ENCODE data around the gene SCAI. TPM values are rescaled to one million over a fixed set of nuclear protein-coding genes. Genes with fewer than 3 reads are reported as not detected.

SCAI gene
- total and polyA plus RNA-seq, 9 of the 15 experiments (the other 6 are each of a cell fraction or from before 2014, with no cell fraction given) = 0.70 to 12.4 (median 4.2) TPM

GRCh38 chr9:124969401-124969800 is 173.9 kb downstream of the SCAI start (continued):
- TF ChIP-seq ZNF277 (CRISPR knock-in tag; IDR thresholded peaks at IDR 0.05; ENCODE audit: borderline replicate concordance) (no peak), TCF7 (IDR thresholded peaks at IDR 0.05; ENCODE audit: borderline replicate concordance) (no peak), RFX1 (IDR thresholded peaks at IDR 0.05) (no peak)

GRCh38 chr9:124968238-124968637 is 175.1 kb downstream of the SCAI start:
- no peaks in the 10 kb centered on the region for H3K9me3 ChIP-seq (replicated peaks; ENCODE audit: control insufficient read depth, insufficient read depth, low read depth, low read length)
- no peaks in the 10 kb centered on the region for H3K9me1 ChIP-seq (ENCODE audit: control insufficient read depth, insufficient read depth, low read length)
- CTCF ChIA-PET (ENCODE audit: low intra/inter-chr PET ratio) = no interaction called here
- H3K4me1 ChIP-seq (replicated peaks in 1 of 2; ENCODE audit: control insufficient read depth in 2 of 2, insufficient read depth in 2 of 2, low read length in 2 of 2) = peaks cover 10 to 31% of the 10 kb centered on the region in 2 experiments; a peak in 4 of 5 replicates
- H3K27ac ChIP-seq (ENCODE audit: extremely low read depth, low read depth, low read length) = no peak overlapping the region
- peaks cover 20% of the 10 kb centered on the region for H3K36me3 ChIP-seq (ENCODE audit: control insufficient read depth, insufficient read depth, low read length)
- no peak overlapping the region for H3K9ac ChIP-seq (ENCODE audit: insufficient read depth in 1 of 2, low read depth in 2 of 2, low read length in 2 of 2)
- no peak overlapping the region for H2AFZ ChIP-seq (ENCODE audit: low read depth, low read length)
- POLR2A ChIA-PET = interaction anchor here (0.7 to 2.5 kb wide), 6 partner anchors 8 to 34 kb away, joined by 3 to 7 read pairs (median 3); no protein-coding TSS in a partner anchor
- DNase-seq (ENCODE audit: extremely low read depth in 1 of 4, low spot score in 3 of 4) = peak in 2 of 4 experiments; percentile 24 to 41
- peak; percentile 51 for ATAC-seq
- no peaks in the 10 kb centered on the region for H3K79me2 ChIP-seq (ENCODE audit: control insufficient read depth, insufficient read depth, low read length)
- BruUV-seq (replicated peaks) = no TSS peak
- peak; percentile 72 for FAIRE-seq
- no peaks in the 10 kb centered on the region for H4K20me1 ChIP-seq (replicated peaks; ENCODE audit: control insufficient read depth, insufficient read depth, low read length)
- 26% methylated on average over 9 of the region's 9 CpGs for WGBS (ENCODE audit: insufficient coverage, low coverage, missing lambda C conversion rate)
- no peak overlapping the region for H3K4me2 ChIP-seq (ENCODE audit: insufficient read depth, low read length)
- in situ Hi-C loops (cut with MboI) (no loop called here), intact Hi-C loops (cut with micrococcal nuclease) (no loop called here)
- H3K27me3 ChIP-seq (ENCODE audit: control insufficient read depth in 2 of 2, insufficient read depth in 2 of 2, low read length in 2 of 2) = no peaks in the 10 kb centered on the region
- H3K4me3 ChIP-seq = no peak overlapping the region
- no peak for TF ChIP-seq TFAP4 (CRISPR knock-in tag; IDR thresholded peaks at IDR 0.05; ENCODE audit: borderline replicate concordance)
- no peak; the same call in 1 of the 2 replicates for TF ChIP-seq CBFA2T2 (conservative IDR thresholded peaks at IDR 0.05)
- no peak for TF ChIP-seq ZNF57 (CRISPR knock-in tag; IDR thresholded peaks at IDR 0.05)
- no peak for TF ChIP-seq RNF2 (IDR thresholded peaks at IDR 0.05)
- TF ChIP-seq ZNF277 (CRISPR knock-in tag; IDR thresholded peaks at IDR 0.05; ENCODE audit: borderline replicate concordance) = no peak
- no peak for TF ChIP-seq ZNF354B (CRISPR knock-in tag; IDR thresholded peaks at IDR 0.05)
- no peak for TF ChIP-seq HSF4 (CRISPR knock-in tag; IDR thresholded peaks at IDR 0.05; ENCODE audit: borderline replicate concordance)
- no peak for TF ChIP-seq ILF3 (IDR thresholded peaks at IDR 0.05; ENCODE audit: borderline replicate concordance)
- no peak for TF ChIP-seq ZBTB9 (CRISPR knock-in tag; IDR thresholded peaks at IDR 0.05)
- no peak for TF ChIP-seq SMARCB1 (IDR thresholded peaks at IDR 0.05; ENCODE audit: insufficient read length, low read depth)
- TF ChIP-seq ZBED1 (IDR thresholded peaks at IDR 0.05) = no peak
- TF ChIP-seq HBP1 (CRISPR knock-in tag; IDR thresholded peaks at IDR 0.05) = no peak
- TF ChIP-seq THAP7 (CRISPR knock-in tag; IDR thresholded peaks at IDR 0.05) = no peak
- no peak for TF ChIP-seq KLF16 (IDR thresholded peaks at IDR 0.05)

All from K562 (cell line).